Effector CD8-positive, alpha-beta T cell (primary cell): Measurements from ENCODE around the gene TAS2R1.

Experiments used
- DNase-seq: peaks from one replicate; lab custom pipeline; 2025; lab: John Stamatoyannopoulos, UW
- total RNA-seq, 4 experiments: gene quantifications; one replicate each; lab custom pipeline; 2026; lab: John Stamatoyannopoulos, UW

TAS2R1 gene, protein sequence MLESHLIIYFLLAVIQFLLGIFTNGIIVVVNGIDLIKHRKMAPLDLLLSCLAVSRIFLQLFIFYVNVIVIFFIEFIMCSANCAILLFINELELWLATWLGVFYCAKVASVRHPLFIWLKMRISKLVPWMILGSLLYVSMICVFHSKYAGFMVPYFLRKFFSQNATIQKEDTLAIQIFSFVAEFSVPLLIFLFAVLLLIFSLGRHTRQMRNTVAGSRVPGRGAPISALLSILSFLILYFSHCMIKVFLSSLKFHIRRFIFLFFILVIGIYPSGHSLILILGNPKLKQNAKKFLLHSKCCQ
- 0 reads per million in 4 experiments for total RNA-seq

DNA sequence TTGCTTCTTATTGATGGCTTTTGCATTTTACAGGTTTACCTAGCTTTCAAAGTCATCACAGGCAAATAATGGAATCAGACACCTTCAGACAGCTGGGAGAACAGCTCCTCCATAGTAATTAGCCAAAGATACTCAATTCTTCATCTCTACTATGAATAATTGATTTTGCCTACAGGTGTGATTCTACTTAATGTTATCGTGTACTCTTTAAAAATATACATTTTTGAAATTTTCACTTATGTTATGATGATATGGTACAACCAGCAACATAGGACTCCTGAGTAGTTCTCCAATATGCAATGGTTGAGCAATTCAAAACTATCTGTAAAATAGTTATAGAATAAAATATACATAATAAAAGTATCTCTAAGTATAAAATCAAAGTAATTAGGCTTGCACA, at the start of gene TAS2R1:
Gene TAS2R1, minus strand, starts transcription at position 101 of the 400 bp plus-strand sequence. CDS start 319 bp downstream, outside the sequence.
- no peak for DNase-seq

DNA sequence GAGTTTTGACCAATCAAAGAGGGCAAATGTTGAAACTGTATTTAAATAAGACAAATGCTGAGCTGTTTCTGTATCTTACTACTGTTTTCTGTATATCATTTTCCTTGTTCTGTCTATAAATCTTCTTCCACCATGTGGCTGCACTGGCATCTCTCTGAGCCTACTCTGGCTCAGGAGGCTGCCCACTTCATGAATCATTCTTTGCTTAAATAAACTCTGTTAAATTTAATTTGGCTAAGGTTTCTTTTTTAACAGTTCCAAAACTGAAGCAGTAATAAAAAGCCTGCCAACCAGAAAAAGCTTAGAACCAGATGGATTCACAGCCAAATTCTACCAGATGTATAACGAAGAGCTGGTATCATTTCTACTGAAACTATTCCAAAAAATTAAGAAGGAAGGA, 40.2 kb upstream of the TAS2R1 start:
- no peak for DNase-seq

DNA sequence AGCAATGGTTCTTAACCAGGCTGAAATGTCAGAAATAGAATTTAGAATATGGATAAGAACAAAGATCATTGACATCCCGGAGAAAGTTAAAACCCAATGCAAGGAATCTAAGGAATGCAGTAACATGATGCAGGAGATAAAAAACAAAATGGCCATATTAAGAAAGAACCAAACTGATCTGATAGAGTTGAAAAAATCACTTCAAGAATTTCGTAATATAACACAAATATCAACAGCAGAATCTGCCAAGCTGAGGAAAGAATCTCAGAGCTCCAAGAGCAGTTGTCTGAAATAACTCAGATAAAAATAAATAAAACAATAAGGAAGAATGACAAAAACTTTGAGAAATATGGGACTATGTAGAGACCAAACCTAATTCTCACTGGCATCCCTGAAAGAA, 37.8 kb upstream of the TAS2R1 start:
- no peak for DNase-seq

- DNase-seq, result no peak
Measured at GRCh38 chr5:9663891-9664290, 33.7 kb upstream of the TAS2R1 start.

DNA sequence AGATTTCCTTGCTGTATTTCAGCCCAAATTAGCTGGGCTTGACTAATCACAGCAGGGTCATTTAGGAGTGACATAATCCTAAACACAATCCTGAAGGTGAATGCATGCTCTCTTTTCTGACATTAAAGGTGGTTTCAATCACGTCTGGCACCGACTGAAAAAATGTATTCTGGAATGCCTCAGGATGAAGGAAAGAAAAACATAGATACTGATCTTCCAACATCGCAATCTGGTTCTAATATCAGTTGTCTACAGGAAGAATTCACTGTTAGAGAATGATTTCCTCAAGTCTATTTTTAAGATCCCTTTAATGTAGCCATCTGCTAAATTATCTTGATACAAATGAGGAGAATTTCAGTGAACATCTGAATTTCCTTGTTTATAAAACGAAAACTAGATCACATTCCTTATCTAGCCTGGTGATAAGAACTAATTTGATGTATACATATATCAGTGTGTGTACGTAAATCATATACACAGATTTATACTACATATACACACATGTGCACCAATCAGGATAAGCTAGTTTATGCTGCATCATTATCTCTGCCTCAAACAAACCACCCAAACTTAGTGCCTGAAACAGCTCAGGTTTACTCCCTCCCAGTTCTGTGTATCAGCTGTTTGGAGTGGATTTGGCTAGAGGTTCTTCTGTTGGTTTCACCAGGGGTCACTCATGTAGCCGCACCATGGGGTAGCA, 31.3 kb upstream of the TAS2R1 start:
- no peak for DNase-seq

- no peak for DNase-seq
Measured at GRCh38 chr5:9658706-9659105, 28.6 kb upstream of the TAS2R1 start.

DNA sequence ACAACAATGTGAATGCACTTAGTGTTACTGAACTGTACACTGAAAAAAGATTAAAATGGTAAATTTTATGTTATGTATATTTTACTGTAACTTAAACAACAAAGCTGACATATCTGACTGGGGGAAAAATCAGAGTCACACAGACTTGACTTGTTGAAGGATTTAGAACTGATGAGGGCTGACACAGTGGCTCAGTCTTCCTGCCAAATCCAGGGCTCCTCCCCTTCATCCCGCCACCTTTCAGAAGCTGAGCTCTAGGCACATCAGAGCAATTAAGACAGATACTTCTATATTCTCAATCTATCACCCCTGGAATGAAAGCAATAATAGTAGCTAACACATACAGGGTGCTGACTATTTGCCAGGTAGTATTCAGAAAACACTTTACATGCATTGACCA, 27.7 kb upstream of the TAS2R1 start:
- no peak for DNase-seq

DNA sequence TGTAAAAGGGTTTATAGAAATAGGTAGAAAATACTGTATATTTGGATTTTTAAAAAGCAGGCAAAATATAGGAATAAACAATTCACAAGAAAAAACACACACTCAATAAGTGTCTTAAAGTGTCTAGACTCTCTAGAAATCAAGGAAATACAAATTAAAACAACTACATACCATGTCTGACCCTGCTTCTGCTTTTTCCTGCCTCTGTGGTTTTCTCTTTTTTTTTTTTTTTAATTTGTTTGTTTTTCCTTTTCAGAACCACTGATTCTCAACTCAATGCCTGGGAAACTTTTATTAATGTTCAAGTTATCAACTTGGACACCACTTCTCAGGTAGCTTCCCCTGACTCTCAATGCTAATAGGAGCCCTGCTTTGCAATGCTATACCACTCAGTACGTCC, 25.5 kb upstream of the TAS2R1 start:
- DNase-seq, result no peak

DNA sequence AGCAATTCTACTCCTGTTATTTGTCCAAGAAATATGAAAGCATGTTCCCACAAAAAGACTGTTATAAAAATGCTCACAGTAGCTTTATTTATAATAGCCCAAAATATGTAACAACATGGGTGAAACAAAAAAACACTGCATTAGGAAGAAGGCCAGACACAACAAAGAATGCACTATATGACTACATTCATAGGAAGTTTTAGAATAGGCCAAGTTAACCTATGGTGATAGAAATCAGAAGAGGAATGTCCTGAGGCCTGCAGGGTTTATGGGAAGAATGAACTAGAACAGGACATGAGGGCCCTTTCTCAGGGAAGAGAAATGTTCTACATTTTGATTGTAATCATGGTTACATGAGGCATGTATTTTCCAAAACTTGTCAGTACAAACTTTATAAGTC, 24.7 kb upstream of the TAS2R1 start:
- no peak for DNase-seq

GRCh38 chr5:9653811-9654210, 23.7 kb upstream of the TAS2R1 start:
- no peak for DNase-seq

DNA sequence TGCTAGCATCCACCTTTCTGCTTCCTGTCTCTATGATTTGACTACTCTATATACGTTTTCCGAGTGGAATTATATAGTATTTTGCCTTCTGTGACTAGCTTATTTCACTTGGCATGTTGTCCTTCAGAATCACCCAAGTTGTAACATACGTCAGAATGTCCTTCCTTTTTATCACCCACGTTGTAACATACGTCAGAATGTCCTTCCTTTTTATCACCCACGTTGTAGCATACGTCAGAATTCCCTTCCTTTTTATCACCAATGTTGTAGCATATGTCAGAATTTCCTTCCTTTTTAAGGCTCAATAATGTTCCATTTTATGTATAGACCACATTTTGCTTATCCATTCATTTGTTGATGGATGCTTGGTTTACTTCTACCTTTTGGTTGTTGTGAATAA, 22.9 kb upstream of the TAS2R1 start:
- no peak for DNase-seq

DNA sequence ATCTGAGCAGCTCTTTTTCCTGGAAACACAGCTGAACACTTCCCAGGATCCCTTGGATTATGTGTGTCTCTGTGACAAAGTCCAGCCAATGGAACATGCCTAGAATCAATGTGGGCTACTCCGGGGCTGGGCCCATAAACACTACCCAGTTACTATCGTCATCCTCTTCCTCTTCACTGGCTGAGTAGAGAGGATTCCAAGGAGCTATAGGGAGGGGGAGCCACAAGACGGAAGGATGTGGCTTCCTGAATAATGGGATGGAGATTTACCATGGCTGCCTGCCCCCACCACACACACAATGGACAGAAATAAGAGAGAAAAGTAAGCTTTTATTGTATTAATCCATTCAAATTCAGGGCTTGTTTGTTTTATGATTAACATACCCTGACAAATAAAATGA, 22.1 kb upstream of the TAS2R1 start:
- DNase-seq, result no peak

GRCh38 chr5:9646843-9647242, 16.7 kb upstream of the TAS2R1 start:
- DNase-seq, result no peak

GRCh38 chr5:9644630-9645029, 14.5 kb upstream of the TAS2R1 start:
- DNase-seq, result no peak

DNA sequence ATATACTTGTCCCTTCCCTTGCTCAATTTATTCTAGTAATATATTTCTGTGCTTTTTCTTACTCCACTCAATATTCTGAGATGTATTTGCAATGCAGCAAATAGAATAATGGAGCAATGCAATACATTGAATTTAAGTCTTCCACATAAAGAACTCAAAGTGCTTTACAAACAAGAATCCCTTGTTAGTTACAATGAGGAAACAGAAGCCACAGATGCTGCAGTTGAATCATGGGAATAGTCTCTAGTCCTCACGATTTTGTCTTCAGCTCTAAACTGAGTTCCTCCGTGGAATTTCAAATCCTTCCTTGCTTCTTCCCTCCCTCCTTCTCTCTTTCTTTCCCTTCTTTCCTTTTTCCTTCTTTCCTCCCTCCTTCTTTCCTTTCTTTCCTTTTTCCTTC, 12.5 kb upstream of the TAS2R1 start:
- no peak for DNase-seq

DNA sequence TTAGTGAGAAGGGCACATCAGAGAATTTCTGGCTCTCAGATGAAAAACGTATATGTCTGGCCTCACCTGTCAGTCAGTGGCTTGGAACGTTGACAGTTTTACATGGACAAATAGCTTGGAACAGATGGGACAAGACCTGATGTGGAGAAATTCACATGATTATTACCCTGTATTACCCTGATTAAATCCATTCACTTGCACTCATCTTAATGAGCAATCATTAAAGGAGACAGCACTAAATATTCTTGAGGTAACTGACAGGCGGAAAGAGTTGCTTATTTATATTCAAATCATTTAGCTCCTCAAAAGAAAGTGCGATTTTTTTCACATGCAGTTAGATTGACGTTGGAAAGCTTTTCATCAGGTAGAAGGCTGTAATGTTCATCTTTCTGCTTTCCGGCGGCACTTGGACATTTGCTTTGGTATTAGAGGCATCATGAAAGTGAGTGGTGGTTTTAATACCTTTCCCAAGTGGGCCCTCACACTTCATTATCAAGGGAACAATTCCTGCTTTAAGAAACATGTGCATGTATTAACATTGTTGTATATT, 11.7 kb upstream of the TAS2R1 start:
- DNase-seq, result no peak

GRCh38 chr5:9632495-9632894, 2.3 kb upstream of the TAS2R1 start:
- DNase-seq, result no peak

GRCh38 chr5:9627541-9627940, 2.6 kb downstream of the TAS2R1 start:
- DNase-seq, result no peak

- DNase-seq, result no peak
Measured at GRCh38 chr5:9626955-9627354, 3.2 kb downstream of the TAS2R1 start.

GRCh38 chr5:9625731-9626130, 4.4 kb downstream of the TAS2R1 start:
- no peak for DNase-seq

DNA sequence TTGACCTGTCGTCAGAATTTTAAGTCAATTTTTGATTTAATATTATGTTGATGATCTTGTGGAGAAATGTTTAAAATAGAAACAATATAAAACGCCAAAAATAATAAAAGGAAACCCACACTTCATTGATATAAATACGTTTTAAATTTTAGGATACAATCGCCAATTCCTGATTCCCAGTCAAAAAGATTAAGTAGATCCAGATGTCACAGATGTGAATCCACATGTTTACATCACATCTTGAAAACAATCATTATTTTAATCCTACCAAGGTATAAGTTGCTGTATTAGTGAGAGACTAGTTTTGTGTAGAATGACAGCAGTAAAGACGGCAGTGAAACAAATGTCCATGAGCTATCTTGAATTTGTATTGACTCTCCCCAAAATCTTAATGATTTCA, 4.9 kb downstream of the TAS2R1 start:
- no peak for DNase-seq

- no peak for DNase-seq
Measured at GRCh38 chr5:9624196-9624947, 5.8 kb downstream of the TAS2R1 start.

DNA sequence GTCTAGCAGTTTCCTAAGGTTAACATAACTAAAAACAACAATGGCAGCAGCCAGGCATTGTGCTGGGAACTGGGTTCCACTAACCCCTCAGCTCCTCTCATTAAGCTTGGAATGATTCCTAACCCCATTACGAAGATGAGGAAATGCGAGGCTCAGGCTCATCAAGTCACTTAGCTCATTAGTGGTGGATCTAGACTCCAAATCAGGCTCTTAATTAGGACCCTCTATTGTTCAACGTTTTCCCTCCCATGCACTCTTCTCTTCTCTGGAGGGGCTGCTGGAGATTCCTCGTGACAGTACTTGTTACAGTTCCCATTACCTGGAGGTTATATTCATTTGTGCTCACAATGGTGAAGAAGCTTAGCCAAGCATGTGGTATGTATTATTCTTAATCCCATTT, 6.5 kb downstream of the TAS2R1 start:
- DNase-seq, result no peak
